ENCODE data around the gene CARMIL1.

GRCh38 chr6:25473447-25473846 is 194.3 kb downstream of the CARMIL1 start:
- no peak for TF ChIP-seq CTCF (IDR thresholded peaks at IDR 0.05)
- no peak for TF ChIP-seq POLR2A (IDR thresholded peaks at IDR 0.05)

All from heart left ventricle (tissue), 13 donors.